DND-41 (cell line): Measurements from ENCODE around the gene PNMA6F.
"Not testable (repeated sequence)": the region's sequence is repeated elsewhere in the genome, so short reads cannot be mapped to it uniquely, and the experiment has no call there.

ENCODE experiments used
- ATAC-seq: fragments of 200-7000 bp; cut with Tn5 transposase; 3 replicates; pipeline ENCODE4 v1.9.1; 2021; ENCODE audit warnings: low read depth; ENCODE audit not compliant: insufficient read depth
- DNase-seq: peaks from one replicate; pipeline ENCODE4 v3.0.0-alpha.2; 2020
- H2AFZ ChIP-seq: 2 replicates; pipeline ENCODE4 v1.6.0; 2012; ENCODE audit warnings: low read depth, low read length
- H3K27ac ChIP-seq: 2 replicates; pipeline ENCODE4 v1.5.1; 2012; ENCODE audit warnings: low read length, inconsistent platforms
- H3K27me3 ChIP-seq: fragments of 200-600 bp; sonication (generic); 2 replicates; pipeline ENCODE4 v1.6.0; 2012; ENCODE audit warnings: low read length, mild to moderate bottlenecking, inconsistent platforms; ENCODE audit not compliant: insufficient read depth, poor library complexity
- H3K36me3 ChIP-seq: 2 replicates; pipeline ENCODE4 v1.5.1; 2012; ENCODE audit warnings: low read length, inconsistent platforms; ENCODE audit not compliant: insufficient read depth
- H3K4me1 ChIP-seq: 2 replicates; pipeline ENCODE4 v1.5.1; 2012; ENCODE audit warnings: mild to moderate bottlenecking, low read length; ENCODE audit not compliant: insufficient read depth
- H3K4me2 ChIP-seq: 2 replicates; pipeline ENCODE4 v1.6.0; 2012; ENCODE audit warnings: mild to moderate bottlenecking, moderate library complexity, low read length, inconsistent platforms; ENCODE audit not compliant: insufficient read depth
- H3K4me3 ChIP-seq, 2 experiments: fragments of 200-600 bp in 1 of 2; shearing (Covaris generic) in 1 of 2; 2 replicates each; pipeline ENCODE4 v1.5.1; 2012 to 2016; ENCODE audit warnings: inconsistent platforms in 2 of 2, low read length in 2 of 2, mild to moderate bottlenecking in 2 of 2, low read depth in 1 of 2, moderate library complexity in 1 of 2
- H3K79me2 ChIP-seq: 2 replicates; pipeline ENCODE4 v1.6.0; 2012; ENCODE audit warnings: low read length, inconsistent platforms; ENCODE audit not compliant: insufficient read depth
- H3K9ac ChIP-seq: 2 replicates; pipeline ENCODE4 v1.6.0; 2012; ENCODE audit warnings: low read depth, mild to moderate bottlenecking, inconsistent platforms, low read length, moderate library complexity
- H3K9me3 ChIP-seq: 2 replicates; pipeline ENCODE4 v1.5.1; 2012; ENCODE audit warnings: low read length, moderate library complexity, mild to moderate bottlenecking, inconsistent platforms; ENCODE audit not compliant: insufficient read depth, severe bottlenecking
- H4K20me1 ChIP-seq: 2 replicates; pipeline ENCODE4 v1.6.0; 2012; ENCODE audit warnings: low read length; ENCODE audit not compliant: insufficient read depth
- CTCF ChIP-seq: IDR thresholded peaks from 2 replicates; pipeline ENCODE4 v1.5.1; 2012; ENCODE audit warnings: borderline replicate concordance, low read length, moderate library complexity, mild to moderate bottlenecking; ENCODE audit not compliant: poor library complexity, severe bottlenecking; ENCODE audit errors: extremely low read depth
- EZH2 ChIP-seq: IDR thresholded peaks from 3 replicates; pipeline ENCODE4 v1.6.1; 2012; ENCODE audit warnings: borderline replicate concordance, low read depth, mild to moderate bottlenecking, moderate library complexity, low read length, inconsistent platforms; ENCODE audit not compliant: severe bottlenecking

Gene PNMA6F

GRCh38 chrX:153333266-153333665 lies 11.7 kb upstream of the PNMA6F start:
- Histone ChIP-seq H3K4me1 (peaks cover 41% of the 10 kb centered on the region), H3K27me3 (no peaks in the 10 kb centered on the region), H4K20me1 (0 out of 2 replicates have a peak, but pooled peaks cover 4% of the 10 kb centered on the region), H3K9ac (peak overlapping the region; percentile 36; the same call in 1 of the 2 replicates), H3K4me3 (peak overlapping the region in 1 of 2 experiments; percentile 61; a peak in 2 of 4 replicates), H3K9me3 (no peaks in the 10 kb centered on the region), H2AFZ (peak overlapping the region; percentile 85), H3K4me2 (peak overlapping the region; percentile 93), H3K79me2 (peaks cover 39% of the 10 kb centered on the region), H3K36me3 (peaks cover 19% of the 10 kb centered on the region), H3K27ac (no peak overlapping the region)
- no peak for DNase-seq
- no peak for ATAC-seq
- TF ChIP-seq EZH2, result no peak
- no peak for TF ChIP-seq CTCF

- no peak overlapping the region for H3K4me3 ChIP-seq
- H3K27ac ChIP-seq, result no peak overlapping the region
- no peaks in the 10 kb centered on the region for H3K79me2 ChIP-seq
- no peaks in the 10 kb centered on the region for H3K36me3 ChIP-seq
- TF ChIP-seq CTCF (no peak), EZH2 (no peak)
- DNase-seq, result no peak
- no peaks in the 10 kb centered on the region for H4K20me1 ChIP-seq
- H3K4me1 ChIP-seq, result no peaks in the 10 kb centered on the region
- no peak for ATAC-seq
- no peak overlapping the region for H3K9ac ChIP-seq
- no peak overlapping the region for H3K4me2 ChIP-seq
- H2AFZ ChIP-seq, result no peak overlapping the region
- no peaks in the 10 kb centered on the region for H3K27me3 ChIP-seq
- no peaks in the 10 kb centered on the region for H3K9me3 ChIP-seq
Observed at GRCh38 chrX:153327561-153327960, 6.0 kb upstream of the PNMA6F start.

- H2AFZ ChIP-seq, result no peak overlapping the region
- no peaks in the 10 kb centered on the region for H3K27me3 ChIP-seq
- no peak for TF ChIP-seq EZH2
- TF ChIP-seq CTCF, result no peak
- H4K20me1 ChIP-seq, result no peaks in the 10 kb centered on the region
- DNase-seq, result no peak
- H3K4me2 ChIP-seq, result no peak overlapping the region
- no peak for ATAC-seq
- H3K9ac ChIP-seq, result no peak overlapping the region
- H3K4me3 ChIP-seq, result no peak overlapping the region
- H3K27ac ChIP-seq, result no peak overlapping the region
- H3K79me2 ChIP-seq, result no peaks in the 10 kb centered on the region
- no peaks in the 10 kb centered on the region for H3K4me1 ChIP-seq
- no peaks in the 10 kb centered on the region for H3K36me3 ChIP-seq
- H3K9me3 ChIP-seq, result no peaks in the 10 kb centered on the region
Observed at GRCh38 chrX:153320555-153321184, 897 bp downstream of the PNMA6F start.

GRCh38 chrX:153320047-153320443 lies 1.5 kb downstream of the PNMA6F start:
- not testable (repeated sequence) for H3K36me3 ChIP-seq, H3K4me2 ChIP-seq, H3K27ac ChIP-seq, H2AFZ ChIP-seq, ATAC-seq, H4K20me1 ChIP-seq, H3K4me1 ChIP-seq, H3K9ac ChIP-seq, H3K4me3 ChIP-seq, DNase-seq, H3K9me3 ChIP-seq, H3K27me3 ChIP-seq, H3K79me2 ChIP-seq
